Right lung (tissue), 5 donors: ENCODE data around the gene CPLANE2. TPM values are rescaled to one million over a fixed set of nuclear protein-coding genes. Genes with fewer than 3 reads are reported as not detected.

Experiments used
- DNase-seq, 2 donors: peaks; one replicate each; pipeline ENCODE4 v3.0.0-alpha.2; 2013
- polyA plus RNA-seq, 5 donors: library from polyadenylated mRNA; unstranded; fragments of 120-200 nt; gene quantifications; one replicate each; pipeline versions ENCODE4 v1.2.1 to v1.2.3, GENCODE V29; 2013; ENCODE audit warnings: inconsistent platforms in 1 of 5, low replicate concordance in 1 of 5; ENCODE audit not compliant: insufficient read length in 5 of 5, insufficient read depth in 1 of 5

CPLANE2 gene
- polyA plus RNA-seq, 5 donors: 2.3 to 6.6 (median 4.1) TPM

GRCh38 chr1:16191309-16191708 is 45.7 kb downstream of the CPLANE2 start:
- no peak for DNase-seq

GRCh38 chr1:16189921-16190621 is 46.9 kb downstream of the CPLANE2 start:
- no peak for DNase-seq

- DNase-seq: no peak
Measured at GRCh38 chr1:16189003-16189402, 48.0 kb downstream of the CPLANE2 start.

- DNase-seq: peak; percentile 64 to 76
Measured at GRCh38 chr1:16187748-16188401, 49.1 kb downstream of the CPLANE2 start.

- DNase-seq: no peak
Measured at GRCh38 chr1:16186655-16187235, 50.2 kb downstream of the CPLANE2 start.

GRCh38 chr1:16184557-16185303 is 52.3 kb downstream of the CPLANE2 start:
- no peak for DNase-seq

- no peak for DNase-seq
Measured at GRCh38 chr1:16183765-16184556, 53.0 kb downstream of the CPLANE2 start.

GRCh38 chr1:16183179-16183578 is 53.8 kb downstream of the CPLANE2 start:
- DNase-seq: peak in 1 of 2 donors; percentile 61

GRCh38 chr1:16181887-16182719 is 54.9 kb downstream of the CPLANE2 start:
- peak; percentile 77 to 85 for DNase-seq

Other genes with a start within 250 kb of the CPLANE2 start
- under 1 TPM in 2 of 5 donors, not detected in 3; 0.06 to 0.07 TPM for gene SRARP, start 232.9 kb downstream of the CPLANE2 start, polyA plus RNA-seq
- gene HSPB7, start 219.1 kb downstream of the CPLANE2 start, polyA plus RNA-seq: 10 to 100 TPM in 1 of 5 donors, 1 to 10 TPM in 4; 1.3 to 11.2 (median 2.7) TPM
- gene CLCNKA, start 215.1 kb downstream of the CPLANE2 start, polyA plus RNA-seq: 1 to 10 TPM in 2 of 5 donors, under 1 TPM in 3; 0.54 to 1.1 (median 0.88) TPM
- 1 to 10 TPM; 4.7 to 6.3 (median 5.7) TPM for gene CLCNKB, start 193.4 kb downstream of the CPLANE2 start, polyA plus RNA-seq
- under 1 TPM; 0.11 to 0.27 (median 0.24) TPM for gene FAM131C, start 163.5 kb downstream of the CPLANE2 start, polyA plus RNA-seq
- gene EPHA2, start 81.1 kb downstream of the CPLANE2 start, polyA plus RNA-seq: 10 to 100 TPM; 13.6 to 34.4 (median 22.8) TPM
- 10 to 100 TPM; 43.0 to 66.2 (median 59.9) TPM for gene ARHGEF19, start 24.5 kb downstream of the CPLANE2 start, polyA plus RNA-seq
- 10 to 100 TPM; 16.1 to 24.8 (median 22.7) TPM for gene FBXO42, start 115.3 kb upstream of the CPLANE2 start, polyA plus RNA-seq
- gene SZRD1, start 130.1 kb upstream of the CPLANE2 start, polyA plus RNA-seq: 100 to 1,000 TPM in 1 of 5 donors, 10 to 100 TPM in 4; 77.4 to 103 (median 83.0) TPM
- gene SPATA21, start 200.2 kb upstream of the CPLANE2 start, polyA plus RNA-seq: under 1 TPM; 0.08 to 0.50 (median 0.33) TPM
- 10 to 100 TPM; 74.2 to 84.1 (median 79.4) TPM for gene NECAP2, start 203.5 kb upstream of the CPLANE2 start, polyA plus RNA-seq